ENCODE data around the gene GNAZ.

GNAZ gene

DNA sequence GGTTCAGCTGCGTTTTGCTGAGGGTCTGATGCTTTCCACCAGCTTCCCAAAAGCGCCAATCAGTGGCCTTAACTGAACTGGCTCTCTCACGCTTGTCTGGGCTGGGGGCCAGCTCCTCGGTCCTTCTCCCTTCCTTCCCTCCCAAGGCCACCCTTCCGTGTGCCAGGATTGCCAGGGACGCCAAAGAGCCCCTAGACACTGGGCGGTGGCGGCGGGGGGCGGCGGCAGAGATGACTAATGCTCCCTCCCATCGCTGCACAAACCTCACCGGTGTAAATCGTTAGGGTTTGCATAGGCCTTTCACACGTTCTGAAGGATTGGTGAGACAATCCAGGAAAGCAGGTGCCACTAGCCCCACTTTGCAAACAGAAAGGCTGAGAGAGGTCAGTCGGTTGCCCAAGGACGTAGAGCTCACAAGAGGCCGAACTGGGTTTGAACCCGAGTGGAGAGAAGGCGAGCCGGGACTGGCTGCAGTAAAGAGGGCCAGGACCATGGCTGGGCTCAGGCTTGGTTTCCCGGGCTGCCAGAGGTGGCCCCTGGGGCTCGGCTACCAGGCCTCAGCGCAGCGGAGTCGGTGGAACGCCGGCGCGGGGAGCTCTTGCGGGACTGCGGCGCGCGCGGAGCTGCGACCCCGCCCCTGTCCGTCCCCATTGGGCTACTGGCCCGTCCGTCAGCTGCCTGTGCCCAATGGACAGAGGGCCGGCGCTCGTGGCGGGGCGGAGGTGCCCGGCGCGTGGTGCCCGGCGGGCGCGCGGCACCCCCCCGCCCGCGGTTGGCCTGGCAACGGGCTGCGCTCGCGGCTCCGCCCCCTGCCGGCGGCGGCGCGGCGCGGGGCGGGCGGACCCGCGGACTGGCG lies 589 bp upstream of the GNAZ start:
- TF ChIP-seq, protein P1, sequence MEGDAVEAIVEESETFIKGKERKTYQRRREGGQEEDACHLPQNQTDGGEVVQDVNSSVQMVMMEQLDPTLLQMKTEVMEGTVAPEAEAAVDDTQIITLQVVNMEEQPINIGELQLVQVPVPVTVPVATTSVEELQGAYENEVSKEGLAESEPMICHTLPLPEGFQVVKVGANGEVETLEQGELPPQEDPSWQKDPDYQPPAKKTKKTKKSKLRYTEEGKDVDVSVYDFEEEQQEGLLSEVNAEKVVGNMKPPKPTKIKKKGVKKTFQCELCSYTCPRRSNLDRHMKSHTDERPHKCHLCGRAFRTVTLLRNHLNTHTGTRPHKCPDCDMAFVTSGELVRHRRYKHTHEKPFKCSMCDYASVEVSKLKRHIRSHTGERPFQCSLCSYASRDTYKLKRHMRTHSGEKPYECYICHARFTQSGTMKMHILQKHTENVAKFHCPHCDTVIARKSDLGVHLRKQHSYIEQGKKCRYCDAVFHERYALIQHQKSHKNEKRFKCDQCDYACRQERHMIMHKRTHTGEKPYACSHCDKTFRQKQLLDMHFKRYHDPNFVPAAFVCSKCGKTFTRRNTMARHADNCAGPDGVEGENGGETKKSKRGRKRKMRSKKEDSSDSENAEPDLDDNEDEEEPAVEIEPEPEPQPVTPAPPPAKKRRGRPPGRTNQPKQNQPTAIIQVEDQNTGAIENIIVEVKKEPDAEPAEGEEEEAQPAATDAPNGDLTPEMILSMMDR (IDR thresholded peaks at IDR 0.05), result no peak

- TF ChIP-seq, protein P1 (IDR thresholded peaks at IDR 0.05), result no peak
Observed at GRCh38 chr22:23071230-23072076, 1.1 kb downstream of the GNAZ start.

GRCh38 chr22:23072077-23072910 lies 2.0 kb downstream of the GNAZ start:
- TF ChIP-seq, protein P1 (IDR thresholded peaks at IDR 0.05), result no peak

DNA sequence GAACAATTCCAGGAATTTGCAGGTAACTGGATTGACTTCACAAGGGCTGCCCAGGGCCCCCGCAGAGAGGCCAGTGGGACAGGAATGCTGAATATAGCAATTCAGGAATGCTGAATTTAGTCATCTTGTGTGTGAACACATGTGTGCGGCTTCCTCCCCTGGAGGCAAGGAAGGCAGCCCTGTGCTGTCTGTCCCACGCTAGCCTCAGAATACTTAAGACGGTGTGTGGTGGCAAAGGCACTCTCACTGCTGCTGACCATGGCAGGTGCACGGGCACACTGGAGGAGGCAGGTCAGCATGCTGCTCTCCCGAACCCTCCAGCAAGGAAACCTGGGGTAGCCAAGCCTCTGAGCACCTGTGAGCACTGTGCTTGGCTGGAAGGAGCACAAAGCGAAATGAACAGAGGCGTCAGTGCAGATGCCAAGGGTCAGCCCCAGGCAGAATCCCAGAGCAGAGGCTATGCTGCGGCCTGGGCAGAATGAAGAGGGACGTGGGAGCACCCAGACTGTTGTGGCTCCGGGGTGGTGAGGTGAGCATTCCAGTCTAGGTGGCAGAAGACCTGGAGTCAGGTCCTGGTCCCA lies 2.7 kb downstream of the GNAZ start:
- TF ChIP-seq, protein P1 (IDR thresholded peaks at IDR 0.05), result no peak

GRCh38 chr22:23073526-23074229 lies 3.4 kb downstream of the GNAZ start:
- TF ChIP-seq, protein P1 (IDR thresholded peaks at IDR 0.05), result no peak

DNA sequence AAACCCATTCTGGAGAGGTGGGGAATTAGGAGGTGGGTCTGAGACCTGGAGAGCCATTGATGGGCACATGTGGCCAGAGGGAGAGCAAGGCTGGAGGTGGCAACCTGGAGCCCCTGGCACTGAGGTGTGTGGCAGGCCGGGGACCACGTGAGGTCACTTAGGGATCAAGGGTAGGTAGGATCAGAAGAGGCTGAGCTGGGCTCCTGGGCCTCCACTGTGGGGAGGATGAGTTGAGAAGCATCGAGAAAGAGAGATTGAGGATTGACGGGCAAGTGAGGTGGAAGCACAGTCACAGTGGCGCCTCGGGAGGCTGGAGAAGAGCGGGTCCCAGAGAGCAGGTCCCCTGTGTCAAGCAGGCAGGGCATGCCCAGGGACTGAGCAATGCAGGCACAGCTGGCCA lies 4.1 kb downstream of the GNAZ start:
- TF ChIP-seq, protein P1 (IDR thresholded peaks at IDR 0.05), result no peak
